ENCODE measurements around the gene MIS12.

MIS12 gene

GRCh38 chr17:5536866-5537650 is 50.7 kb downstream of the MIS12 start:
- no peak for DNase-seq (ENCODE audit: extremely low spot score)
- TF ChIP-seq CTCF (IDR thresholded peaks at IDR 0.05; ENCODE audit: control extremely low read depth, extremely low read depth, low read depth, missing control alignments) = no peak
- CTCF ChIA-PET = no interaction called here
- POLR2A ChIA-PET = no interaction called here

DNA sequence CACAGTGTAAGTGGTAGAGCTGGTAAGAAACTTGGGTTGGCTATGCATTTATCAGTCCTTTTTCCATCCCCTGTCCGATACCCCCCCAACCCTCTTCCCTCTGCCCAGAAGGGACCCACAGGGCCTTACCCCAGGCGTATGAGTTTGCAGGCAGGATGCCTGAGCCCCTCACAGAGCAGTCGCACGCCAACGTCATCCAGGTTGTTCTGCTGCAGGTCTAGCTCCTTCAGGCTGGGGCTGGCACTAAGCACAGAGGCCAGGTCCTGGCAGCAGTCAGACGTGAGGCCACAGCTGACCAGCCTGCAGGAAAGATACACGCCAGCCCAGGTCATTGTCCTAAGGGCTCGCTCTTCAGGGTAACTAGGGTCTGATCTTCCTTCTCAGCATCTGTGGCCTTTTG is 52.9 kb downstream of the MIS12 start:
- POLR2A ChIA-PET = no interaction called here
- TF ChIP-seq CTCF (IDR thresholded peaks at IDR 0.05; ENCODE audit: control extremely low read depth, extremely low read depth, low read depth, missing control alignments) = no peak
- no peak for DNase-seq (ENCODE audit: extremely low spot score)
- CTCF ChIA-PET = no interaction called here

- ChIA-PET POLR2A (no interaction called here), CTCF (interaction anchor here (1.7 kb wide), 1 partner anchor 12 kb away, joined by 4 read pairs; no protein-coding TSS in a partner anchor)
- no peak for DNase-seq (ENCODE audit: extremely low spot score)
- TF ChIP-seq CTCF (IDR thresholded peaks at IDR 0.05; ENCODE audit: control extremely low read depth, extremely low read depth, low read depth, missing control alignments) = no peak
Observed at GRCh38 chr17:5540321-5540720, 54.0 kb downstream of the MIS12 start.

All from GM10248 (cell line).